GM23338 (cell line): ENCODE data around the gene EIF2S3. TPM values are rescaled to one million over a fixed set of nuclear protein-coding genes. Genes with fewer than 3 reads are reported as not detected.
A peak's percentile ranks its signal among the peaks of the same experiment; 100 is the strongest.

Experiments used
- ATAC-seq: fragments of 200-7000 bp; cut with Tn5 transposase; 3 replicates; pipeline ENCODE4 v1.9.1; 2020
- DNase-seq: peaks from one replicate; pipeline ENCODE4 v3.0.0-alpha.2; 2015; ENCODE audit warnings: low spot score
- H2AFZ ChIP-seq: fragments of 200-600 bp; sonication (generic); 2 replicates; pipeline ENCODE4 v1.8.0; 2016; ENCODE audit warnings: antibody characterized with exemption, mild to moderate bottlenecking, moderate library complexity
- H3F3A ChIP-seq: fragments of 200-600 bp; sonication (generic); replicated peaks from 2 replicates; pipeline ENCODE4 v1.8.0; 2017; ENCODE audit warnings: antibody characterized with exemption, mixed run types, low read depth
- H3K27ac ChIP-seq: fragments of 200-600 bp; sonication (generic); 2 replicates; pipeline ENCODE4 v1.6.1; 2016; ENCODE audit warnings: low read depth
- H3K27me3 ChIP-seq: fragments of 200-600 bp; sonication (generic); 2 replicates; pipeline ENCODE4 v1.8.0; 2016; ENCODE audit warnings: mild to moderate bottlenecking, mixed run types, moderate library complexity; ENCODE audit not compliant: insufficient read depth
- H3K36me3 ChIP-seq: fragments of 200-600 bp; sonication (generic); 2 replicates; pipeline ENCODE4 v1.8.0; 2016; ENCODE audit warnings: mild to moderate bottlenecking; ENCODE audit not compliant: insufficient read depth
- H3K4me1 ChIP-seq: fragments of 200-600 bp; sonication (generic); 2 replicates; pipeline ENCODE4 v1.8.0; 2016; ENCODE audit warnings: mild to moderate bottlenecking, moderate library complexity; ENCODE audit not compliant: insufficient read depth
- H3K4me2 ChIP-seq: fragments of 200-600 bp; sonication (generic); 2 replicates; pipeline ENCODE4 v1.7.1; 2017; ENCODE audit warnings: mixed run types
- H3K4me3 ChIP-seq: fragments of 200-600 bp; sonication (generic); 2 replicates; pipeline ENCODE4 v1.6.1; 2016; ENCODE audit warnings: mixed run types
- H3K79me2 ChIP-seq: fragments of 200-600 bp; sonication (generic); replicated peaks from 2 replicates; pipeline ENCODE4 v1.8.0; 2017; ENCODE audit warnings: mild to moderate bottlenecking; ENCODE audit not compliant: insufficient read depth
- H3K9me2 ChIP-seq: fragments of 200-600 bp; sonication (generic); 2 replicates; pipeline ENCODE4 v1.8.0; 2017; ENCODE audit not compliant: insufficient read depth
- H4K20me1 ChIP-seq: fragments of 200-600 bp; sonication (generic); replicated peaks from 2 replicates; pipeline ENCODE4 v1.8.0; 2017; ENCODE audit warnings: mild to moderate bottlenecking; ENCODE audit not compliant: insufficient read depth
- H3K27ac Mint-ChIP-seq: 2 replicates; pipeline ENCODE4 v1.8.0; 2020; ENCODE audit warnings: inconsistent platforms, mild to moderate bottlenecking, moderate library complexity, mixed read lengths
- H3K27me3 Mint-ChIP-seq: 3 replicates; pipeline ENCODE4 v1.8.0; 2022; ENCODE audit warnings: low read depth, mild to moderate bottlenecking, moderate library complexity, mixed read lengths, inconsistent platforms; ENCODE audit not compliant: insufficient read depth, poor library complexity
- H3K36me3 Mint-ChIP-seq: 3 replicates; pipeline ENCODE4 v1.8.0; 2021; ENCODE audit warnings: low read depth, mild to moderate bottlenecking, inconsistent platforms, moderate library complexity, mixed read lengths
- H3K4me1 Mint-ChIP-seq: 3 replicates; pipeline ENCODE4 v1.8.0; 2020; ENCODE audit warnings: mild to moderate bottlenecking, inconsistent platforms, mixed read lengths
- H3K4me3 Mint-ChIP-seq: 3 replicates; pipeline ENCODE4 v1.8.0; 2021; ENCODE audit warnings: moderate library complexity, mild to moderate bottlenecking, inconsistent platforms, mixed read lengths
- H3K9me3 Mint-ChIP-seq: 3 replicates; pipeline ENCODE4 v1.8.0; 2020; ENCODE audit warnings: moderate library complexity, mild to moderate bottlenecking, inconsistent platforms, mixed read lengths
- CREB1 ChIP-seq: fragments of 250-450 bp; sonication (Bioruptor Pico); IDR thresholded peaks from 2 replicates; pipeline ENCODE4 v1.5.0; 2020; ENCODE audit warnings: low read depth, mild to moderate bottlenecking, moderate library complexity
- CTCF ChIP-seq, 2 experiments: fragments of 200-600 bp in 1 of 2; sonication (generic) in 1 of 2; conservative IDR thresholded peaks; 2 replicates each; pipeline versions ENCODE4 v1.5.1 to v1.6.1; 2016 to 2017; ENCODE audit warnings: antibody characterized with exemption in 2 of 2, low read depth in 2 of 2, mild to moderate bottlenecking in 2 of 2, moderate library complexity in 1 of 2
- EZH2 ChIP-seq: fragments of 200-600 bp; sonication (generic); IDR thresholded peaks from one replicate; pipeline ENCODE4 v1.8.0; 2017; ENCODE audit warnings: antibody characterized with exemption, mild to moderate bottlenecking, low read depth; ENCODE audit not compliant: unreplicated experiment
- EZH2phosphoT487 ChIP-seq: fragments of 200-600 bp; sonication (generic); IDR thresholded peaks from one replicate; pipeline ENCODE4 v1.8.1; 2018; ENCODE audit warnings: antibody characterized with exemption; ENCODE audit not compliant: unreplicated experiment
- JUNB ChIP-seq: IDR thresholded peaks from one replicate; pipeline ENCODE4 v1.6.1; 2016; ENCODE audit warnings: antibody characterized with exemption; ENCODE audit not compliant: unreplicated experiment
- NANOG ChIP-seq: IDR thresholded peaks from 2 replicates; pipeline ENCODE4 v1.6.1; 2016; ENCODE audit warnings: antibody characterized with exemption, borderline replicate concordance
- POLR2AphosphoS5 ChIP-seq: IDR thresholded peaks from 2 replicates; pipeline ENCODE4 v1.6.1; 2016; ENCODE audit warnings: antibody characterized with exemption, low read depth
- REST ChIP-seq: IDR thresholded peaks from one replicate; pipeline ENCODE4 v1.6.1; 2018; ENCODE audit warnings: antibody characterized with exemption; ENCODE audit not compliant: unreplicated experiment
- STAT1 ChIP-seq: IDR thresholded peaks from one replicate; pipeline ENCODE4 v1.6.1; 2016; ENCODE audit warnings: antibody characterized with exemption; ENCODE audit not compliant: unreplicated experiment
- ZNF114 ChIP-seq: fragments of 250-450 bp; sonication (Bioruptor Pico); IDR thresholded peaks from 2 replicates; pipeline ENCODE4 v1.5.0; 2020; ENCODE audit warnings: mild to moderate bottlenecking, moderate library complexity
- ZNF331 ChIP-seq: fragments of 250-450 bp; sonication (Bioruptor Pico); IDR thresholded peaks from 2 replicates; pipeline ENCODE4 v1.5.0; 2020; ENCODE audit warnings: low read depth, mild to moderate bottlenecking, moderate library complexity
- ZNF462 ChIP-seq: fragments of 250-450 bp; sonication (Bioruptor Pico); IDR thresholded peaks from 2 replicates; pipeline ENCODE4 v1.5.0; 2020; ENCODE audit warnings: mild to moderate bottlenecking, moderate library complexity
- polyA plus RNA-seq: library from polyadenylated mRNA; unstranded; fragments of >200 nt; fragmentation: Nextera tagmentation; extraction: Ambion mirVana; gene quantifications from 2 replicates; pipeline ENCODE4 v1.2.1, GENCODE V29; 2016
- total RNA-seq: library from RNA; depleted of rRNA; stranded (reverse); fragments of >200 nt; shearing (Covaris generic); gene quantifications from 2 replicates; pipeline ENCODE4 v1.2.3, GENCODE V29; 2014
- TF ChIP-seq, protein P1 (sequence below): IDR thresholded peaks from 2 replicates; pipeline ENCODE4 v1.6.1; 2016; ENCODE audit warnings: antibody characterized with exemption

The EIF2S3 gene
- total and polyA plus RNA-seq, 2 experiments from 2014 or later, result 90.5 to 323 TPM

DNA sequence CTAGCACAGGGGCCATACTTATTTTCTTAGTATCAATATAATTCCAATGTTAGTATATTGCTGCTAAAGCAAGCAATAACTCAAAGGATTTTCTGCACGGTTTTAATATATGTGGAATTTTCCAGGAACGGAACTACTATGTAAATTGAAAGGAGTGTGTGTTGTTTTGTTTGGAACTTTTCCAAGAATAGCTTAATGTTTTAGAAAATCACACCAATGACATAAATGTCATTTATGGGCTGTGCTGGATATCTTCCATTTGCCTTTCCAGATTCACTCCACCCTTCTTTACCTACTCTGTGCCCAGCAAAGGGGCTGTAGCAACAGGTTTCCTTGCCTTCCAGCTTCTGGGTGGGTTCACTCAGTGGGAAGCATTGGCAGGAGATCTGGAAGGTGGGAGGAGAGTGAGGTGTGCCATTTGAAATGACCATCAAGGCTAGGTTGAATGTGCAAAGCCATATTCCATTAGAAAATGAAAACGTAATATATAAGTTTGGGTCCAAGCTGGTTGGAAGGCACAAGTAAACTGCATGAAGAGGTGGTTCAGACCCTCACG lies 69.6 kb downstream of the EIF2S3 start:
- no peaks in the 10 kb centered on the region; the same call in 2 of the 3 replicates for H3K4me1 Mint-ChIP-seq

More for the DNA sequence above, 69.6 kb downstream of the EIF2S3 start:
- no peaks in the 10 kb centered on the region for H3K9me3 Mint-ChIP-seq
- H2AFZ ChIP-seq, result peak overlapping the region; percentile 43; the same call in 1 of the 2 replicates
- no peaks in the 10 kb centered on the region for H3K4me1 ChIP-seq
- no peak overlapping the region for H3K4me3 ChIP-seq
- no peaks in the 10 kb centered on the region for H3K27me3 ChIP-seq
- TF ChIP-seq, protein P1, sequence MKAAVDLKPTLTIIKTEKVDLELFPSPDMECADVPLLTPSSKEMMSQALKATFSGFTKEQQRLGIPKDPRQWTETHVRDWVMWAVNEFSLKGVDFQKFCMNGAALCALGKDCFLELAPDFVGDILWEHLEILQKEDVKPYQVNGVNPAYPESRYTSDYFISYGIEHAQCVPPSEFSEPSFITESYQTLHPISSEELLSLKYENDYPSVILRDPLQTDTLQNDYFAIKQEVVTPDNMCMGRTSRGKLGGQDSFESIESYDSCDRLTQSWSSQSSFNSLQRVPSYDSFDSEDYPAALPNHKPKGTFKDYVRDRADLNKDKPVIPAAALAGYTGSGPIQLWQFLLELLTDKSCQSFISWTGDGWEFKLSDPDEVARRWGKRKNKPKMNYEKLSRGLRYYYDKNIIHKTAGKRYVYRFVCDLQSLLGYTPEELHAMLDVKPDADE, result no peak
- no peak for TF ChIP-seq NANOG
- no peak for TF ChIP-seq JUNB
- no peak for TF ChIP-seq REST
- TF ChIP-seq EZH2, result no peak
- no peak for TF ChIP-seq CTCF (conservative IDR thresholded peaks at IDR 0.05; ENCODE audit: low read depth in 2 of 2)
- no peak for TF ChIP-seq ZNF114 (CRISPR knock-in tag)
- no peak for TF ChIP-seq POLR2AphosphoS5
- TF ChIP-seq ZNF331, result no peak
- no peak for TF ChIP-seq EZH2phosphoT487
- no peak for TF ChIP-seq STAT1
- no peak for TF ChIP-seq ZNF462 (CRISPR knock-in tag)
- no peak for TF ChIP-seq CREB1 (CRISPR knock-in tag)
- H3K27ac ChIP-seq, result no peak overlapping the region
- H3K79me2 ChIP-seq, result no peaks in the 10 kb centered on the region
- no peak overlapping the region for H3K4me2 ChIP-seq
- no peaks in the 10 kb centered on the region for H3K36me3 ChIP-seq
- DNase-seq (no peak), ATAC-seq (no peak)
- H4K20me1 ChIP-seq, result no peaks in the 10 kb centered on the region
- H3K27me3 Mint-ChIP-seq, result no peaks in the 10 kb centered on the region
- no peaks in the 10 kb centered on the region for H3K36me3 Mint-ChIP-seq
- no peaks in the 10 kb centered on the region for H3K9me2 ChIP-seq
- H3K4me3 Mint-ChIP-seq, result no peak overlapping the region
- no peaks in the 10 kb centered on the region for H3F3A ChIP-seq
- H3K27ac Mint-ChIP-seq, result no peak overlapping the region
